Esophagus squamous epithelium (tissue), 4 donors: Measurements from ENCODE around the gene CAMTA1.

ENCODE experiments used
- POLR2A ChIP-seq, 4 donors: fragments of 450-650 bp; IDR thresholded peaks; one replicate each; pipeline ENCODE4 v1.6.1; 2017; ENCODE audit warnings: antibody characterized with exemption in 4 of 4, mild to moderate bottlenecking in 4 of 4, moderate library complexity in 3 of 4
- TF ChIP-seq, protein P1 (sequence below), 6 experiments: fragments of 450-650 bp in 4 of 6; fragments of 200-600 bp in 2 of 6; sonication (generic) in 2 of 6; IDR thresholded peaks; one replicate each; pipeline ENCODE4 v1.5.1; 2016 to 2019; ENCODE audit warnings: antibody characterized with exemption in 6 of 6, mild to moderate bottlenecking in 4 of 6, moderate library complexity in 4 of 6

DNA sequence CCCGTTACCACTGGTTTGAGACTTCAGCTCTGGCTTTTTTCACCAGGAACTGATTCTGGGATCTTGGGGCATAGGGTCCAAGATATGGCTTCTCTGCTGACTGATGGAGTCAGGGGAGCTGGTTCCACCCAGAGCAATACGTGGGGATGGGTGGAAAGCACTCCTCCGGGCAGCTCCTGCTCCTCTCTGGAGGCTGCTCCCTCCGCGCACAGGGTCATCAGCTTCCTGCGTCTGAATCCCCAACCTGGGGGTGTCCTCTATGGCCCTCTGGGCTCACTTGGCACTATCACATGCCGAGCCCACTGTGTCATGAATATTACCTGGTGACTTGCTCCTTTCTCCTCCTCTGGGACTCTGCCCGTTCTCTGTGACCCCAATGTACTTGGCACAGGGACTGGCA lies 580.5 kb downstream of the CAMTA1 start:
- TF ChIP-seq POLR2A (IDR thresholded peaks at IDR 0.05): no peak
- TF ChIP-seq, protein P1, sequence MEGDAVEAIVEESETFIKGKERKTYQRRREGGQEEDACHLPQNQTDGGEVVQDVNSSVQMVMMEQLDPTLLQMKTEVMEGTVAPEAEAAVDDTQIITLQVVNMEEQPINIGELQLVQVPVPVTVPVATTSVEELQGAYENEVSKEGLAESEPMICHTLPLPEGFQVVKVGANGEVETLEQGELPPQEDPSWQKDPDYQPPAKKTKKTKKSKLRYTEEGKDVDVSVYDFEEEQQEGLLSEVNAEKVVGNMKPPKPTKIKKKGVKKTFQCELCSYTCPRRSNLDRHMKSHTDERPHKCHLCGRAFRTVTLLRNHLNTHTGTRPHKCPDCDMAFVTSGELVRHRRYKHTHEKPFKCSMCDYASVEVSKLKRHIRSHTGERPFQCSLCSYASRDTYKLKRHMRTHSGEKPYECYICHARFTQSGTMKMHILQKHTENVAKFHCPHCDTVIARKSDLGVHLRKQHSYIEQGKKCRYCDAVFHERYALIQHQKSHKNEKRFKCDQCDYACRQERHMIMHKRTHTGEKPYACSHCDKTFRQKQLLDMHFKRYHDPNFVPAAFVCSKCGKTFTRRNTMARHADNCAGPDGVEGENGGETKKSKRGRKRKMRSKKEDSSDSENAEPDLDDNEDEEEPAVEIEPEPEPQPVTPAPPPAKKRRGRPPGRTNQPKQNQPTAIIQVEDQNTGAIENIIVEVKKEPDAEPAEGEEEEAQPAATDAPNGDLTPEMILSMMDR (IDR thresholded peaks at IDR 0.05): no peak
